ENCODE data around the gene ZP1.
A peak's percentile ranks its signal among the peaks of the same experiment; 100 is the strongest.
"Not testable (repeated sequence)": the region's sequence is repeated elsewhere in the genome, so short reads cannot be mapped to it uniquely, and the experiment has no call there.

Gene ZP1

DNA sequence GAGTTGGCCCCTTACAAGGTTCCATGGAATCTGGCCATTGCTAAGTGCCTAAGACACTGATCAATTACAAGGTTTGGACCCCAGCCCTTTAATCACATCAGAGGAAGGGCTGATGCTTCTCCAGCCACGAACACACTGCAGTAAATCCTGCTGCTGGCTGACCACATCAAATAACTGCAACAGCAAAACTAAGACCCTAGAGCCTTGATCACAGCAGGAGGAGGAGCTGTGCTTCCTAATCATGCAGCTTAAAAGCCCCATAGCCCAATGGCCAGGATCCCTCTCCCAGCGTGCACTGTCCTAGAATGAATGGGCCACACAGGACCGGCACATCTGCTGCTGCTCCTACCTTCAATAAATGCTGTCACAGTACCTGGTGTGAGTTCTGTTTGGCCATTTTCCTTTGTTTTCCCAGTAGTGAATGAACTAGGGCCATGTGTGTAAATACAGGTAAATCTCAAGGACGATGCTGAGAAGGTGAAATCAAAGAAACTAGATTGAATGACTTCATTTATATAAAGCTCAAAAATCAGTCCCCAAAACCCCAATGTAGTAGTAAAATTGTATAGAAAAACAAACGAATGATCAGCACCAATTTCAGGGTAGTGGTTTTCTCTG is 12.7 kb downstream of the ZP1 start:
- DNase-seq: no peak

DNA sequence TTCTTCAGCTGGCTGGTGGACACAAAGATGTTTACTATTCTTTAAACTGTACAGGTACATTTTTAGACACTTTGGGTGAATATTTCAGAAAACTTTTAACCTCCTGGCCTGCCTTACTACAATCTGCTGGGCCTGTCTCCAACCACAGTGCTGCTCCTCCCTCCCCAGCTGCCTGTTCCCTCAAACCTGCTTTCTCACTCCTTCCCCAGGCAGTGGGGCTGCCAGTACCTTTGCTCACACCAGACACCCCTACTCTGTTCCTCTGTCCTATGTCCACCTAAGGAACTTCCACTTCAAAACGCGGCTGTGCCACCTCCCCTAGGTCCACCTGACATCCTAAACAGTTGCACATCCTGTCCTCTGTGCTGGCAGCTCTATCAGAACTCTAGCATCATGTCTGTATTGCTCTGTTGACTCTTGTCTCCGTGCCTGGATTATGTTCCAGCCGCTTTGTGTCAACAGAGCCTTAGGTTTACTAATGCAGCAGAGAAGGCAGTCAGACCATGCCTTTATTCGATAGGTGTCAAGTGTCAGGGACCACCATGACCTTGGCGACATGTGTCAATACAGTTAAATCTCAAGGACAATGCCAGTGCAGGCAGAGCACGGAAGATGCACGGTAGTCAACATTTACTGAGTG is 13.4 kb downstream of the ZP1 start:
- no peak for DNase-seq

DNA sequence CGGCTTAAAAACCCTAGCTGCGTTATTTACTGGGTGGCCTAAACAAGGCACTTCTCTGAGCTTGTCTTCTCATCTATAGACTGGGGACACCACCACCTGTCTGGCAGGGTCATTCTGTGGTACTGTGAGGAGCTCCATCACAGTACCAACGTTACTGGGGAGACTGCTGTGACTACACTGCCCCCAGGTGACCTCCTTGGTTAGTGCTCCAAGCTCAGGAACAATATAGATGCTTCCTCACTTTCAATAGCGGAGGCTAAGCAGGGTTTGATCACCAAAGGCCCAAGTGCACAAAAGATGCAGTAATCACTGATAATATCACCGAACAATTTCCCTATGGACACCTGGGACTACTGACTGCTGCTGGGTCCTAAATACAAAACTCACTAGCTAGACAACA is 20.2 kb downstream of the ZP1 start:
- peak in 1 of 2 experiments; percentile 3 for DNase-seq

DNA sequence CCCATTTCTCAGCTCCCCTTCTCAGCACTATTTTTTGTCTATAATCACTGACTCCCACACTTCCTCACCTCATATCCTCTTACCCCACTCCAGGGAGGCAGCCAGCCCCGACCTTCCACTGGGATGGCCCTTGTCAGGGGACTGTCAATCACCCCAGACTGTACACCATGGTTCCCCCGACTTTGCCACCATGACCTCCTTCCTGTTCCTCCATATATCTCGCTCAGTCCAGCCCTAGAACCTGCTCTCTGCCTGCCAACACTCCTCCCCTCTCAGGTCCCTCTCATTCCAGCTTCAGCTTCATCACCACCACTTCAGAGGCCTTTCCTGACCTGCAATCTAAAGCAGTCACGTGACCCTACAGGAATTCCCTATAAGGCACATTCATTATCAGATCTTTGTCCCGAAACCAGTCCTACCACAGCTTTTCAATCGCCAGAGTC is 22.5 kb downstream of the ZP1 start:
- DNase-seq: no peak

DNA sequence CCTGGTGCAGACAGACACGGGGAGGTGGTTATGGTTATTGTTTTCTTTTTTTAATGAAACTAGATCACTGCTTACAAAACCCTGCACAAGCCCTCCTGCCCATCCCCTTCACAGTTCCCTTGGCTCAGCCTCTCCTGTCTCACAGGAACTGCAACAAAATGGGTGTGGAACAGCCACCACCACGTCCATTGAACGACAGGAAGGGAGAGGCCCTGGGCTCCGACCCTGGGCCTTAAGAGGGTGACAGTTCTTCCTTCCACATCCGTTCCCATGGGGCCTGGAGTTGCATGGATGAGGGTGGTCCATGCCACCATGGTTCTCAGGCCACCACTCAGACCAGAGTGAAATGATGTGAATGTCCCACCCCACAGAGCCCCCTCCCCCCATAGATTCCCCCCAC is 23.4 kb downstream of the ZP1 start:
- DNase-seq: no peak

DNA sequence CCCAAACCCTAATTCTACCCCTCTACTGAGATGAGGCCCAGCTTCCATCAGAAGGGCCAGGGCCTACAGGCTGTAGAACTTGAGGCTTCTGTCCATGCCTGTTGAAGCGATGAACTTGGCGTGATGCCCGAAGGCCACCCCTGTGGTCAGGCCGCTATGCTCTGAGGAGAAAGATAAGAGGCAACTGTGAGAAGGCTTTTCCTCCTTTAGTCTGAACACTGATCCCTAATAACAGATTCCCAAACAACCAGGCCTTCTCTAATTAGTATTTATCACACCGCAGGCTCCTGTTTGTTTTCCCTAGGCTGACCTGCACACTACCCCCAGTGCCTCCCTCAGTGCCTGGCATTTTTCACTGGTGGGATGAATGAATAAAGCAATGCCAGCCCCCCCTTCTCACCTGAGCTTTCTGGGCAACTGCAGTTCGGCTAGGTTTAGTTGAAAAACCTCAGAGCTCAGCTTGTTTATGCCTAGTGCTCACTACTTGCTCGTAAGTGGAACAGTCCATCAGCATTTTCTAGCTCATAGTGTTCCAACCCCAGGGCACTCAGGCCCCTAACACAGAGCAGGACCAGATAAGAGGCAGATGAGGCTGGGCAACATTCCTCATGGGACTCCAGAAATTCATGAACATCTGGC is 23.9 kb downstream of the ZP1 start:
- no peak for DNase-seq

DNA sequence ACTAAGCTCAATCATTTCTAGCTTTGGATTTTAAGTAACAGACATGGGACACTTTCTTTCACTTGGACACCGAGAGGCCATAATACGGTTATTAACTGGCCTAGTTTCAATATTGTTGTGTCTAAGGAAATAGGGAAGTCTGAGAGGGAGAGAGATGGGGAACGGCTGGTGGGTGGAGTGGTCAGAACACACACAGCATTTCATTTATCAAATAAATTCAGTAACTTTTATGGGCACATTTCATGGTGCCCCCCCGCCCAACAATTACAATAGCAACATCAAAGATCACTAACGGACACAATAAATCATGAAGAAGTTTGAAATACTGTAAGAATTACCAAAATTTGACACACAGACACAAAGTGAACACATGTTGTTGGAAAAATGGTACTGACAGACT is 28.3 kb downstream of the ZP1 start:
- DNase-seq: no peak

DNA sequence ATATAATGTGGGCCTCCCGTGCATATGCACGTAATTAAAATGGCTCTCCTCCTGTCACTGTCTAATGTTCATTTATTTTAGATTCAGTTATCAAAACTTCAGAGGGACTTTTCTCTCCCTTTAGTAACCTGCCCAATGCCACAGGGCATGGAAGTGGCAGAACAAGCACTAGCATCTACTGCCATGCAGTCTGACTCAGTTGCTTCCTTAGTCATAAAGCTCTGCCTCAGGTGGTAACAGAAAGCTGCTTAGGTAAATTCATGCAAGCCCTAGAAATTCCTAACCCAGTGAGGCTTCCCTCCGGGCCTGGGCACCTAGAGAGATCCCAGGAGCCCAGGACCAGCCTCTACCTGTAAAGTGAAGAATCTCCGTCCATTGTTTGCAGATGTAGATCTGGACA is 30.2 kb downstream of the ZP1 start:
- no peak for DNase-seq

DNA sequence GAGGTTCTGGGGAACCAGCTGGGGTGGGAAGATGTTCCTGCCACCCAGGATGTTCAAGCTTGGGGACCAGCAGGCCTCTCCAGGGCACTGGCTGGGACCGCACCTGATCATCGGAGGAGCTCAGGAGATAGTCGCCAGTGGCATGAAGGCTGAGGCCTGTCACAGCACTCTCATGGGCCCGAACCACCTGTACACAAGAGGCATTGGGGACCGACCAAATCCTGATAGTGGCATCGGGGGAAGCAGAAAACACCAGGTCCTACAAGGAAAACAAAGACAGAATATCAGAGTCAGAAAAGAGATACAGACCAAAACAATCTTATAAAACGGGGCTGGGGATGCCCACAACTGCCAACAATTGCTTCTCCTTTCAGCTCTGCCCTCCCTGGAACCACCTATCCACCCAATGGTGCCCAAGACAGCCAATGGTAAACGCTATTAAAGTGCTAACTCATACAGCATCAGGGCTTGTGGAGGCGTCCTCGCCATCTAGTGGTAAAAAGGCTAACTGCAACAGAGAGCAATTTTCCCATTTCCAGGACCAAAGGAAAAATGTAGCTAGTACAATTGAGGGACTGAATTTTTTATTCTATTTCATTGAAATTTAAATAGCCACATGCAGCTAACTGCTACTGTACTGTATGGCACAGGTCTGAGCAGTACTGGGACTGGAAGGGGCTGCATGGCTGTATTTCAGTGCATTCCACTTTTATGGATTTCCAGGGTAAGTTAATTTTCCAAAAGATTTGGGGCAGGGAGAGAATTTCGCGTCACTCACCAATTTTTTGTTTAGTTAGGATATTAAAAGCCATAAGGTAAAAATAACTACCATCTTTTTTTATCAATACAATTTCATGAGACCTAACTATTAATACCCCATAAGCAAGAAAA is 31.9 kb downstream of the ZP1 start:
- peak in 1 of 2 experiments; percentile 1 for DNase-seq

DNA sequence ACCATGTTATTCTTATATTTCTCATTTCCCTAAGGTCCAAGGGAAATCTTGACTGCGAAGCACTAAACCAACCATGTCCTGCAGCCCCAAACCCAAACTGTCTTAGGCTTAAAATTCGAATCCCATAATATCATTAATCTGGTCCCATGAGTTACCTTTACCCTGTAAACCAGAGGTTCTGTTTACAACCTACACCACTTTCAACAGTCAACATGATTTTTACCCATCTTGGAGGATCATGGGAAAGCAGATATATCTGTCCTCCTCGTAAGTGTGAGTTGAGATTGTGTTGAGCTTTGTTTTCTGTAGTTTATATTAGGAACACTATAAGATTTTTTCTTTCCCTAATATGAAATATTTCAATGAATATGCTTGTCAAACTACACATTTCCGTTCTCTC is 32.6 kb downstream of the ZP1 start:
- DNase-seq: no peak

DNA sequence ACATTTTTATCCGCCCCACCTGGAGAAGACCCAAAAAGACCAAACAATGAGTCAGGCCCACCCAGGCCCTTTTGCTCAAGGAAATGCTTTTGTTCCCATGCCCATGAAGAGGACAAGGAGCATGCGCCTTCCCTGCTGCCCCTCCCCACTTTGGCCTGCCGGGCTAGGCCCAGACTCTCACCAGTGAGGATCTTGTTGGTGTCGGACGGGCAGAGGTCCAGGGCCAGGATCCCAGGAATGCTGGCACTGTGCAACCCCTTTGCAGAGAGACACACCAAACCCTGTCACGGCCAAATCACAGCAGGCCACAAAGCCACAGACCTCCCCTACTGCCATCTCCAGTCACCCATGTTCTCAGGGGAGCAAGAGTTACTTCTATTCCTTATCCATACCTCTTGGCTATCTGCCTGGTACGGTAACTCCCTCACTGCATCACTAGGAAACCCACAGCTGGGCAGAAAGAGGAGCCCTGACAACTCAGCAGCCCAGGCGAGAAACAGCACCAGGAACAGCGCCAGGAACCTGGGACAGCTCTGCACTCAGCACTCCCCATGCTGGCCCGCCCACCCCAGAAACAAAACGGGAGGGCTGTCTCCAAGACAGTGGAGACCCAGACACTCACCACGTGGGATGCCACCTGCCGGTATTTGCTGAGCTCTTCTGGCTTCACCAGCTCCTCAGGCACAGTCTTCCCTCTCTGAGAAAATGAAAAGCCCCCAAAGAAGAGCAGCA is 33.5 kb downstream of the ZP1 start:
- DNase-seq: no peak

DNA sequence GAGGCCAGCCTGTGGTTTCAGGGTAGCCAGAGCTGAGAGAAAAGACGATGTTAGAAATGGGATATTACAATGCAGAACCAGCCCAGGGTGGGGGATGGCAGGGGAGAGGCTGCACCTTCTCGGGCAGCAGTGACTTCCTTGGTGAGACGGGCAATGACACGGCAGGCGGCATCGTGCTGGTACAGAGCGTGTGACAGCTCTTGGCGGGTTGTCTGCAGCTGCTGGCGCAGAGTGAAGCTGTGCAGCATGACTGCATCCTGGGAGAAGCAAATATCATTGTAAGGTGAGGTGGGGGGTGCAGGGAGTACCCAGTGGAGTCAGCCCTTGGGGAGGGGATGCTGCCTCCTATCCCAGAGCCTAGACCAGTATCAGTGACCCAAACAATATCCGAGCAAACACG is 35.3 kb downstream of the ZP1 start:
- no peak for DNase-seq

DNA sequence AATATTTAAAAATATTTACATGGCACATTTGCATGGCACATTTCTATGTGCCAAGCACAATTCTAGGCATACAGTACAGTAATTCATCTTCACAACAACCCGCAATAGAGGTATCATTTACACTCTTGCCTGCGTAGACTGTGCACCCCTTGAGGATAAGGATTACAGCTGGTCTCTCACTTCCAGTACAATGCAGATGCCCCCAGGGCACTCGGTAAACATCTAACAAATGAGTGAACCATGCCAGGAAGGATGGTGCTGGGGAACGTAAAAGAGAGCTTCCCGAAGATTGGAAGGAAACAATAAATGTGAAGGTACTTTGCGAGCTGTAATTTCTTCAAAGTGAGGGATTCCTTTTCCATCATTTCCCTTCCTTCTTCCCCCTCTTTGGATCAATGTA is 37.7 kb downstream of the ZP1 start:
- DNase-seq: no peak

DNA sequence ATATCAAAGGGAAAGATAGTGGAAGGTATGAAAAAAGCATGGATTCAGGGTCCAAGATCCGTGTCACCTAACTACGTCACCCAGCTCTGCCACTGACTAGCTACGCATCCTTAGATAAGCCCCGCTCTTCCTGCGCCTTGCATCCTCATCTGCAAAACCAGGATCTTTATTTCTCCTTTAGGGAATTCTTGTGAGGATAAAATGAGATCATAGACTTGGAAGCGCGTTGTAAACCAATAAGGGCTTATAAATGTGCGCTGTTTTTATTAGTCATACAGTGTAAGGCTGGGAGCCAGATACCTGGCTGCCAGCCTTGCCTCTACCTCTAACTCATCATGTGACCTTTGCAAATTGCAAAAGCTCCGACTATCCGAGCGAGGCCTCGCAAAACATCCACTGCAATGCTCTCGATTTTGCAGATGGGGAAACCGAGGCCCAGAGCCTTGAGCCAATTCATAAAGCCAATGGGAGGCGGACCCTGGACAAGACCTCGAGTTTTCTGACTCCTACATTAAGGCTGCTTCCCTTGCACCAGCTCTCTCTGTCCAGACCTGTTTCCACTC is 38.3 kb downstream of the ZP1 start:
- no peak for DNase-seq

DNA sequence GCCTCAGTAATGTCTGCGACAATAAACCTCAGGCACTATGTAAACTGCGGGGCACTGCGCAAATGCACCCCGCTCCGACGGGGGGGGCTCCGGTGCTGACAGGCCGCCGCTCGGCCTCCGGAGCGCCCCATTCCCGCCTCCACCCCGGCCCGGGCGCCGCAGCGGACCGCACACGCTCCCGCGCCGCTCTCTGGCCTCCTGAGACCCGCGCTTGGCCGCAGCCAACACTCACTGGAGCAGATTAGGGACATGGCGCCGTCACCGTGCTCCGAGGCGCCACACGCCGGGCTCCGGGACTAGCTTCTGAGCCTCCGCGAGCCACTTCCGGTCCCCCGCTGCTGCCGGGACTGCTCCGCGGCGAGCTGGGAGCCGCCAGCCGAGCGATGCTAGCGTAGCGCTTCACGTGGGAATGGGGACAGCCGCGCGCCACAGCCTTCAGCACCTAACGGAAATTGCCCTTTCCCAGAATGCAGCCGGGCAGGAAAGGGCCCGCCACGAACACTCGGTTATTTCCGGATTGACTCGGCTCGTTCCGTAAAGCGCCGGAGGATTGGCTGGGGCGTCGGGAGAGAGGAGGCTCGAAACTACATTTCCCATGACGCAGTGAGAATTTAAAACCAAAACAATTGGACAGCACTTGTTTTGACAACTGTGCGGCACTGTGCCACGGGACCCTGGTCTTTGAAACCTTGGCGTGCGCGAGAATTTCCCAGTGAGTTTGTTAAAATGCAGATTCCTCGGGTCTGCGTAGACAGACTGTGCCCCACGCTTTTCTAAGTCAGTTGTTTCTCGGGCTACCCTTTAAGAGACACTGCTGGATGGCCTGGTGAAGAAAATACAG is 39.0 kb downstream of the ZP1 start, which contains the start of gene PRPF19:
TSS of gene PRPF19 (minus strand) at position 454 of the 841 bp plus-strand sequence. CDS start at position 251, 203 bp downstream.
- DNase-seq: peak in 1 of 2 experiments; percentile 94

DNA sequence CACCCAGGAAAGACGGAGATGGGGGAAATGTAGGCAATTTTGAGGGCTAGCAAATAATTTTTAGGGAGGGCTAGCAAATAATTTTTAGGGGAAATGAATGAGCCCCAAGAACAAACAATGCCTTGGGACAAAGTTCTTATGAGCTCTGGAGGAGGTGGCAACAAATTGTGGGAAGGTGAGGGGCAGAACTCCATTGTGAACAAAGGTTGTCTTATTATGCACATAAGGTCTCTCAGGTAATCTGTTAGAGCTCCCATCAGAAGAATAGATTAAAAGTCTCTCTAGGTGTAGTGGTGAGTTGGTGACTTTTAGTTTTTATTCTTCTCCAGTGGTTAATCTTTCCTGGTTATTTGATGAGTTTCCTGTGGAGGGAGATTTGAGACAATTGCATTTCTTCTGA is 41.5 kb downstream of the ZP1 start:
- no peak for DNase-seq

DNA sequence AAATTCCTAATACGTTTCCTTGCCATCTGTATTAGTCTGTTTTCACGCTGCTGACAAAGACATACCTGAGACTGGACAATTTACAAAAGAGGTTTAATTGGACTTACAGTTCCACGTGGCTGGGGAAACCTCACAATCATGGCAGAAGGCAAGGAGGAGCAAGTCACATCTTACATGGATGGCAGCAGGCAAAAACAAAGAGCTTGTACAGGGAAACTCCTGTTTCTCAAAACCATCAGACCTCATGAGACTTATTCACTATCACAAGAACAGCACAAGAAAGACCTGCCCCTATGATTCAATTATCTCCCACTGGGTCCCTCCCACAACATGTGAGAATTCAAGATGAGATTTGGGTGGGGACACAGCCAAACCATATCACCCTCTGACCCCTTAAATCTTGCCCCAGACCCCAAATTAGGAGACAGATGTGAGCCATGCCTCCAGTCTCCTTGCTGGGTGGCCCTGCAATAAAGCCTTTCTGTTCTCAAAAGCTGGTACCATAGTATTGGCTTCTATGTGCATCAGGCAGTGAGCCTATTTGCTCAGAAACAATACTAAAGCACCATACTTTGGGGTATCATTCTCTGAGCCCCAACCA is 42.4 kb downstream of the ZP1 start:
- not testable (repeated sequence) for DNase-seq

DNA sequence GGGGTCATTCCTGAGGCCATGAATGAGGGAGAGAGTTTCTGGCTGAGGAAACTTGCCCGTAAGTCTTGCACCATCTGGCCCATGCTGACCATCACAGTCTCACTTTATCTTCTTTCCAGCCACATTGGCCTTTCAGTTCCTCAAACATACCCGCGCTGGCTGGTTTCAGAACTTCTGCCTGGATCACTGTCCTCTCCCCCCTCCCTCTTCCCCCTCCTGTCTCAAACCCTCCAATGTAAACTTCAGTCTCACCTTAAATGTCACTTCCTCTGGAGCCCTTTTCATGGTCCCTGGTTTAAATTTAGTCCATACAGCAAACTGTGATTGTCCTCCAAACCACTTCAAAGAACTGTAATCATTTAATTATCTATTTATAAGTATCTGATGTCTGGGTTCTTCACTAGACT is 42.9 kb downstream of the ZP1 start:
- no peak for DNase-seq

DNA sequence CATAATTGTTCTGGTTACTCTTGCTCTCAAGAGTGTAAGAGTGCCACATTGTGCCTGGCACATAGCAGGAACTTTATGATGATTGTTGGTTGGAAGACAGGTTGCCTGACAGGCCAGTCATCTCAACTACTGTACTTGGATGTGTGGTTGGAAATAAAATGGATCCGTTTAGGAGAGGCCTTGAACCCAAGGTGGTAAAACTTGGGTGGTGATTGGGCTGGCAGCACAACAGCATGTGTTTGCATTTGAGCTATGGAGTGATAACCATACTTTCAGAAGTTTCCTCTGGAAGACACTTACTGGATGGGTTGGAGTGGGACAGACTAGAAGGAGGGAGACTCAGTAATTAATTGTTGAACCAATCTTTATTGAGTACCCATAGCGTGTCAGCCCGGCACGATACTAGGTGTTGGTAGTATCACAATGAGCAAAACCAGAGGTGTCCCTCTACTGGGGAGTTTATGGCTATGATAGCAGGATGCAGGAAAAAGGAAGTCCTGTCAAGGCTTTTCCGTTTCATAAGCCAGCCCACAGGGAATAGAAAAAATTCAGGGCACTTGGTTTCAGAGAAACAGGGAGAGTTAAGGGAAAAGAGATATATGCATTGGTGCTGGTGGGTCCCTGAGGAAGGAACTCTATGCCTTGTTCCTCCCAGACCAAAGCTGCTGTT is 43.5 kb downstream of the ZP1 start:
- DNase-seq: no peak

DNA sequence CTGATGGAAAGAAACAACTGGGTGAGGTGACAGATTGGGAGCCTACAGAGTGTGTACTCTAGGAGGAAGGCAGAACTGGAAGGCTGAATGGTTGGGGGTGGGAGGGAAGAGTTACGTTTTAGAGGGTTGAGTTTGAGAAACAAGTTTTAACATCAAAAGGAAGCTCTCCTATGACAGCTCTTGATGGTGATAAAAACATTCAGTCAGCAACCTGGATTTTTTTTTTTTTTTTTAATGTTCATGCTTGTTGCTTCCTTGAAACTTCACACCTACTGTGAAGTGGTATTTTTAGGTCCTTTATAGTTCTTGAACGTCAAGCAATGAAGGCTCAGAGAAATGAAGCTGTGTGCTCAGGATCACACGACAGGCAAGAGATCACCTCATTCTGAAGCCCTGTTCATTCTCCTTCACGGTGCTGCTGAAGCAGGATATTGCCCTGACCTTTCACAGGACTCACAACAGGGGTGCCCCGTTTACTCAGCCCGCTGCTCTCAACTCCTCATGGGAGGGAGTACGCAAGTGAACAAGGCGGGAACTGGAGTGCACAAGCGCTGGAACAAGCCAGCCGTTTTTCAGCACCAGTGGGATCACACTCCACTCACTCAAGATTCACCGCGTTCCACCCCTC is 45.0 kb downstream of the ZP1 start:
- DNase-seq: peak in 1 of 2 experiments; percentile 29
